Measurements from ENCODE around the gene GYPB.
"Not testable (repeated sequence)": the region's sequence is repeated elsewhere in the genome, so short reads cannot be mapped to it uniquely, and the experiment has no call there.

DNA sequence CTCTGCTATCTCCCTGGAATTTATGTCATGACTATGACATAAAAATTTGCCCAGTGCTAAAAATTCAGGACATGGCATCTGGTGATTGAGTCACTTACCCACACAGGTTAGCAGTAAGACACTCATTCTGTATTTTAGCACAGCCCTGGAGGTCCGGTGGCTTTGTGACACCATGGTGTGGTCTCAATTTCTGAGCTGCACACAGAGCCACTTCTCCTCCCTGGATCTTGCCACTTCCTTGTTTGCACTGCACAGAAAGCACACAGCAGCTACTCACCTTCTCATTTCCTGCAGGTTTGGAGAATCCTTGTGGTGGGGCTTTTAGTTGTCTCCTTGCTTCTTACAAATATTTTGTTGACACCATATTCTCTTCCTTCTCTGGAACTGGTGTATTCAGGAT, 69.0 kb downstream of the GYPB start:
- not testable (repeated sequence) for TF ChIP-seq CTCF, RBAK, ZNF10, ZNF140, ZSCAN30, ZNF626, ZNF629, YY1, ZNF660, ZNF639 (tag by site-specific recombination; IDR thresholded peaks at IDR 0.05)
